GM18907 (cell line): Measurements from ENCODE around the gene ASTL.

ENCODE experiments used
- ATAC-seq: cut with Tn5 transposase; IDR thresholded peaks from one replicate; pipeline ENCODE4 v1.9.1; 2021; ENCODE audit warnings: mild to moderate bottlenecking, moderate library complexity; ENCODE audit not compliant: unreplicated experiment

ASTL gene

GRCh38 chr2:96114546-96114902 lies 23.8 kb downstream of the ASTL start:
- ATAC-seq = no peak

- no peak for ATAC-seq
Measured at GRCh38 chr2:96113951-96114350, 24.4 kb downstream of the ASTL start.

DNA sequence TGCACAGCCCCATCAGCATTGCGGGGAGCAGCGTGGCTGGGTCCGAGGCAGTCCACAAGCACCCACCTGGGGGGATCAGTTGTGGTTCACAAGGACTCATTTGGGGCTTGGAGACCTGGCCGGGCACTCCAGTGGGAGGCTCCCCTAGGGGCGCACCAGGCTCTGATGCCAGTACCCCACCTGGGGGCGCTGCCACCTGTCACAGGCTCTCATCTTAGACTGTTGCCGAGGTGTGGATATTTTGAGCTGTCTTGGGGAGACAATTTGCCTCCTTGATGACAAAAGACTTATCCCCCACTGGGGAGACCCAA lies 25.0 kb downstream of the ASTL start:
- ATAC-seq = no peak

DNA sequence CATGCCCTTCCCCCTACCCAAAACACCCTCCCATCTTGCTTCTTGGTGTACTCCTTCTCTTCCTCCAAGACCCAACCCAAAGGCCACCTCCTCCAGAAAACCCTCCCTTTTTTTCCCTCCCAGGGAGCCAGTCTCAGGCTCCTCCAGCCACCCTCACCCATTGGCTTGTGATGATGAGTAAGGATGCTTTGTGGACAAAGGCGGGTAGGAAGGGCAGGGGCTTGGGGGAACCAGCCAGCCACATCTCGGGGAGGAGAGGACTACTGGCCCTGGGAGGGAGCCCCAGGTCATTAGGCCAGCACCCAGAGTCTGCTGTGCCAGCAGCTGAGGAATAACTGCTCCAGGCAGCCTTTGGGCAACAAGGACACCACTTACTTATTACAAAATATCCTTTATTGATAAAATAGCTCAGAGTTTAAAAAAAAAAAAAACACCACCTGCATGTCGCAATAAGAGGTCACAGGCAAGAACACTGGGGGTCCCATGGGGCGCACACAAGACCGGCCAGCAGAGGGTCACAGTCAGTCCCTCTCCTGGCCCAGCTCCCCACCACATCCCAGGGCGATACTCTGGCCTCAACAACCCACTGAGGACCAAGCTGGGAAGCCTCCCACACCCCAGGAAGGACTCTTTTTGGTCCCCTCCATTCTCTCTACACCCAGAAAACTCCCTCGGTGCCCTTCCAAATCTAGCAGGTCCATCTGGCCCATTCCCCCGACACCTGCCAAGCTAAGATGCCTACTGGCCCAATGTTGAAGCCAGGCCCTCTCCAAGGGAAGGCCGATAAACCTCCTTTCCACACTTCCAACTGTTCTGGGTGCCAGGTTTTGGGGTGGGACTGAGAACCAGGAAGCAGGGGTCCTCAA lies 25.6 kb downstream of the ASTL start:
- no peak for ATAC-seq

- ATAC-seq = no peak
Measured at GRCh38 chr2:96111823-96112500, 26.3 kb downstream of the ASTL start.

- no peak for ATAC-seq
Measured at GRCh38 chr2:96111257-96111640, 27.1 kb downstream of the ASTL start.

DNA sequence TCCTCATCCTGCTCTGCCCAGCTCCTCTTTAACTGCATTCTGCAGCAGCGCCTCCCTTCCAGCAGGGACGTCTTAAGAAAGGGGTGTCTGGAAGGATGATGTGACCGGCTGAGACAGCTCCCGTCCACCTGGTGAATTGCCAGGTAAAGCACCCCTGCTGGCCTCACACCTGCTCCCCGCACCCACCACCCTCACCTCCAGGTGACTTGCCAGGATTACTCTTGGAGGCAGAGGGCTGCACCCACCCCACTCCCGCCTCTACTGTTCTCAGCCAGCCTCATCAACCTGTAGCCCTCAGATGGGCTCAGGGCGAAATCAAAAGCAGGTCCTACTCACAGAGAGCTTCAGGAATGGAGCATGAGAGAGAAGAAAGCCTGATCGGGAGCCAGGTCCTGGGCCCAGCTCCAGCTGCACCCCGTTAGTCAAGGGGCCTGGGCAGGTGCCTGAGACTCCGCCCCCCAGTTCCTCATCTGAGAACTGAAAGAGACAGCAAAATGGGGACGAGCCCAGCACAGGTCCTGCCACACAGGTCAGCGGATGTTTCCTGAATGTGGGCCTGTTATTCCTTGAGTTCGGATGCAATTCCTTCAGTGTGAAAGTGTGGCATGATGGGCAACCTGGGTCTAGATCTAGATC lies 27.6 kb downstream of the ASTL start:
- ATAC-seq = no peak

DNA sequence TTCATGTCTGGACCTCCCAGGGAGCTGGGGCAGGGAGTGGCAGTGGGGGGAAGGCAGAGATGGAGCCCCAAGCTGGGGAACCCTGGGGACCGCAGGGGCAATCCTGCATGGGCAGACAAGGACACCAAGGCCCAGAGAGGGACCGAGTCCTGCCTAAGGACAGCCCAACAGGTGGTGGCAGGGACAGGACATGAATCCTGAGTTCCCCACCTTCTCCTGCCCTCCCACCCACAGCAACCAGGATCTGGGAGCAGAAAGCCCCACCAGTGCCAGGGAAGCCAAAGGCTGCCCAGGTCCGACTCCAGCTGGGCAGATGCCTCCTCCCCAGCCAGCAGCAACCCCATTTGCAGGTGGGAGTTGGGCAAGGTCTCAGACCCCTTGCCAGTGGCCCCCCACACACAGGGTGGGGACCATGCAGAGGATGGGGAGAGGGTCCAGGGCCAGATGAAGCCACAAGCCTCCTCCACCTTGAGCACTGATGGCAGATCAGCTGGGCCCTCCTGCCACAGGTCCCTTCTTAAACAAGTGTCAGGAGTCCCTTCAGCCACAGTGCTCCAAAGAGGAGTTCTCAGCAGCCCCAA lies 28.3 kb downstream of the ASTL start:
- ATAC-seq = no peak

GRCh38 chr2:96109361-96109680 lies 29.0 kb downstream of the ASTL start:
- ATAC-seq = no peak

DNA sequence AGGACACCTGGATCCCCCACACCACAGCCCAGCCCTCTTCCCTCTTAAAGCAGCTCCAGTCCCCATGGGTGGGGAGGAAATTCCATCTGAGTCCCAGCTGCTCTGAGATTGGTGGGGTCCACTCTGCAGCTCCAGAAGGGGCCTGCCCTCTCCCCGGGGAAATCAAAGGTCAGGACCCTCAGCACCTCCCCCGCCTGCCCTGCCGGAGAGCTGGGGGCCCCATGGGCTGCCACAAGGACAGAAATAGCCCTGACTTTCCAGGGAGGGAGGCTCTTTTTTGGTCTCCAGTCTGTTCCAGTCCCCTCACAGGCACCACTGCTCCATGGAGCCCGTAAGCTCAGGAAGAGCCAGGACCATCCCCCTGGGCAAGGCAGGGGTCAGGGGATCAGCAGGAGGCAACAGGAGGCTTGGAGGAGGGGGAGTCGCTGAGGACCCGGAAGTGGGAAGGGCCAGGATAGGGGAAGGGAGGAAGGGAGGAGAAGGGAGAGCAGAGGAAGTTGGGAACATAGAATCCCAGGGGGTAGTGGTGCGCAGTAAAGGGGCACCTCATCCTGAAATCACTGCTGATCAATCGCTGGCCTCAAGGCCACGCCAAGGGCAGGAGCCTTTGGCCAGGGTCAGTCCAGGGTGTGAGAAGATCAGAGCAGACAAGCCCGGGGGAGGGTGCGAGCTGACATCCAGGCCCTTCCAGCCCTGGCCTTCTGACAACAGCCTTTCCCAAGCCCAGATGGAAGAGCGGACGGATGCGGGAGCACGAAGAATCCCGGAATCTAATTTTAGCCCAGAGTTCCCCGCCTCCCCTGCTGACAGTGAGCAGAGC lies 29.6 kb downstream of the ASTL start:
- ATAC-seq = no peak

- no peak for ATAC-seq
Measured at GRCh38 chr2:96108151-96108540, 30.2 kb downstream of the ASTL start.

DNA sequence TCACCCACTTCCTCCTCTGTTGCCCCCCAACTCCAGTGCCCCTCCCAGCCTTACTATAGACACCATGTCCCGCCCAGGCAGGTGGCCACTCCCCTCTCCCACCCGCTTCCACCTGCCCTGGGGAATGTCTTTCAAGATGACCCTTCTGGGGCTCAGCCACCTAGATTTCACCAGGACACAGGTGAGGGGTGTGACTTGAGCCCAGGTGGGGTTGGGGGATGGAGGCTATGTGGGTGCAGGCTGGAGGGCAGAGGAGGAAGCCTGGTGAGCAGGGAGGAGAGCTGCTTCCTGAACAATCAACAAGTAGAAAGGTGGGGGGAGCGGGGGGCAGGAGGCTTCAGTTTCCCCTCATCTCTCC lies 30.6 kb downstream of the ASTL start:
- no peak for ATAC-seq

DNA sequence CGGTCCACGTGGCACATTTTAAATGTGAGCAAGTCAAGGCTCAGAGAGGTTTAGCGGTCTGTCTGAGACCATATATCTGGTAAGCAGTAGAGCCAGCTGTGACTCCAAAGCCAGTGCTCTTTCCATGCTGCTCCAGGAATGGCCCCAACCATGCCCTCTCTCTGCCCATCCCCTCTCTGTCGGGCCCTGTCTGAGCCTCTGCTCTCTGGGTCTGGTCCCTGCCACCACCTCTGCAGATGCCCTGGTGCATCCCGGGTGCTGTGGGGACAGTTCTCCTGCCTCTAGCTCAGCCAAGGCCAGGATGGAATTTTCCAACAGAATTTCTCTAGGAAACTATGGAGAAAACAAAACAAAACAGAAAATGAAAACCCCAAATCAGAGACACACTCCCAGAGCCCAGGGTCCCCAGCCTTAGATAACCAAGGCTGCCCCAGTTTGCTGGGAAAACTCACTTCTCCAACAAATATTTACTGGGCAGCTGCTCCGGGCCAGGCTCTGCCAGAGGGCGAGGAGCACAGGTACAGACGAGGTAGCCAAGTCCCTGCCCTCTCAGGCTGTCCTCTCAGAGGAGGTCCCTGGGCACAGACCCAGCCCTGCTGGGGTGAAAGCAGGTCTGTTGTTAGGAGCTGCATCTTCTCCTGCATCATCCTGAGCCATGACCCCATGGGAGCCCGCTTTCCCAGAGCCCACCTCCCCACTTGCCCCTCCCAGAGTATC lies 31.2 kb downstream of the ASTL start:
- no peak for ATAC-seq

- ATAC-seq = no peak
Measured at GRCh38 chr2:96105994-96106715, 32.1 kb downstream of the ASTL start.

DNA sequence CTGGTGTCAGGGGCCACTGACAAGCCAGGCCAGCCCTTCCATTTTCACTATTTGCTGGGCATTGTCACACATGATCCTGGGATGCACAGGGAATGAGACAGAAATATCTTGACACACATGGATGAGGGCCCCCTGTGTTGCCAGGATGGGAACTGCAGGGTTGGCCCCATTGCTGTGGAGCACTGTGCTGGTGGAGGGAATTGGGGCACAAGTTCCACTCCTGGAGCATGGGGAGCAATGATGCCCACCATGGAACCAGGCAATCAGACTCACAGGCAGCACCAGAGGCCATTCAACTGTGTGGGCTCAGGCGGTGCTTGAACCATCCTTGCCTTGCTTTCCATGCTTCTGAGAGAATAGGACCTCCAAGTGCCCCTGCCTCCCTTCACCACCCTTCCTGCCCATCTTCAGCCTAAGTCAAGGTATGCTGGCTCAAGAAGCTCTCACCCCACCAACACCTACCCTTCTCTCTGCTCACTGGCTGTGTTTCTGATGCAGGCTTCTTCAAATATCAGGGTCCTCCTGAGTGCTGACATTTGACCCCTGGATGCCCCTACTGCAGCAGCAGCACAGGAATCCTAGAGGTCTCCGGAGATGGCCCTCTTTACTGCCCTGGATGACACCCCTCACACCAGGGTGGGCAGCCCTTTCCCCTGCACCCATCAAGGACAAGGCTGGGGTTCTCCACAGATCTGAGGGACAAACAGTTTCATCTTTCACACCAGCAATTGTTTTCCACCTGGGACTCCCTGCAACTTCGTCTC lies 33.0 kb downstream of the ASTL start:
- no peak for ATAC-seq

GRCh38 chr2:96104487-96104861 lies 33.8 kb downstream of the ASTL start:
- ATAC-seq = no peak

GRCh38 chr2:96103761-96104486 lies 34.4 kb downstream of the ASTL start:
- ATAC-seq = no peak

DNA sequence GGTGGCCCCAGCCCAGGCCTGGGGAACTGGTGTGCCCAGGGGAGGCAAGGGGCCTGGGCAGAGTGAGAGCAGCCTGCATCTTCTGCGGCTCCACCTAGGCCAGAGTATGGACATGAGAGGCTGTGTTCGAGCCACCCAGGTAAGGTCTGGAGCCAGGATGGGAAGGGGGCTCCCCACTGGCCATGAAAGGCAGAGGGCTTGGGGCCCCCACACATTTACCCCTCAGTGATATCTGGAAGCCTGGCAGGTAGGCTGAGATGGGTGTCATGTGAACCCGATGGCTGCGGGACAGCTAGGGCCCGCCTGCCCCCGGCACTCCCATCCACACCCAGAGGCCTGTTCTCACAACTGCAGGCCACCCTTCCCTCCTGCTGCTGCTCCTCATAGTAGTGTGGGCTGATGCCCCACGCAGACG lies 35.1 kb downstream of the ASTL start:
- ATAC-seq = no peak
